Activated B cell treated with CpG ODN at 0.5 μM for 24 hours (primary cell): ENCODE measurements around the gene PRELID2. TPM values are rescaled to one million over a fixed set of nuclear protein-coding genes. Genes with fewer than 3 reads are reported as not detected.
A peak's percentile ranks its signal among the peaks of the same experiment; 100 is the strongest.

Experiments
- ATAC-seq: fragments of 200-7000 bp; cut with Tn5 transposase; one replicate; pipeline ENCODE4 v1.10.0; 2021; ENCODE audit warnings: low read depth, mild to moderate bottlenecking, moderate library complexity
- CTCF ChIA-PET: fragments of 350-600 bp; sonication (Branson Sonifier 250); formaldehyde crosslinking; loops from one replicate; lab custom pipeline; 2021; ENCODE audit warnings: antibody characterized with exemption; lab: Charles Lee
- POLR2A ChIA-PET: fragments of 350-600 bp; sonication (Branson Sonifier 250); formaldehyde crosslinking; loops from one replicate; lab custom pipeline; 2021; ENCODE audit warnings: antibody characterized with exemption; lab: Charles Lee
- DNase-seq: peaks from one replicate; pipeline ENCODE4 v3.0.0; 2022
- H3K27ac Mint-ChIP-seq: one replicate; pipeline ENCODE4 v1.8.0; 2020; ENCODE audit warnings: mixed read lengths
- H3K27me3 Mint-ChIP-seq: one replicate; pipeline ENCODE4 v1.8.0; 2021; ENCODE audit warnings: mixed read lengths
- H3K36me3 Mint-ChIP-seq: one replicate; pipeline ENCODE4 v1.8.0; 2021; ENCODE audit warnings: low read depth, mixed read lengths
- H3K4me1 Mint-ChIP-seq: one replicate; pipeline ENCODE4 v1.8.0; 2021; ENCODE audit warnings: mixed read lengths
- H3K4me3 Mint-ChIP-seq: one replicate; pipeline ENCODE4 v1.8.0; 2020; ENCODE audit warnings: mild to moderate bottlenecking, mixed read lengths
- H3K9me3 Mint-ChIP-seq: one replicate; pipeline ENCODE4 v1.8.0; 2020; ENCODE audit warnings: mixed read lengths
- CTCF ChIP-seq: fragments of 200-600 bp; IDR thresholded peaks from one replicate; pipeline ENCODE4 v1.8.0; 2022; ENCODE audit warnings: antibody characterized with exemption, mild to moderate bottlenecking
- intact Hi-C: fragments of 100-400 bp; cut with micrococcal nuclease; formaldehyde crosslinking; loops from one replicate; pipeline ENCODE4 v1.15.1; 2024
- total RNA-seq: library from RNA; stranded (reverse); gene quantifications from 2 replicates; pipeline ENCODE4 v1.2.3, GENCODE V29; 2022

The PRELID2 gene
- total RNA-seq, 1 donor from 2014 or later: 3.3 TPM

GRCh38 chr5:145856285-145856818 lies 21.2 kb upstream of the PRELID2 start:
- DNase-seq: no peak
- TF ChIP-seq CTCF: no peak
- Mint-ChIP-seq H3K9me3 (no peaks in the 10 kb centered on the region), H3K27me3 (peaks cover 9% of the 10 kb centered on the region), H3K4me1 (peaks cover 4% of the 10 kb centered on the region), H3K36me3 (no peaks in the 10 kb centered on the region), H3K4me3 (peak overlapping the region; percentile 65), H3K27ac (no peak overlapping the region)
- no peak for ATAC-seq
- ChIA-PET POLR2A (no interaction called here), CTCF (interaction anchor here (1.2 kb wide), 1 partner anchor 30 kb away, joined by 3 read pairs; no protein-coding TSS in a partner anchor)
- intact Hi-C loops: no loop called here

GRCh38 chr5:145855763-145856267 lies 20.7 kb upstream of the PRELID2 start:
- TF ChIP-seq CTCF: no peak
- ChIA-PET POLR2A (no interaction called here), CTCF (interaction anchor here (1.2 kb wide), 1 partner anchor 30 kb away, joined by 3 read pairs; no protein-coding TSS in a partner anchor)
- no peak for ATAC-seq
- no peak overlapping the region for H3K27ac Mint-ChIP-seq
- H3K36me3 Mint-ChIP-seq: no peaks in the 10 kb centered on the region
- intact Hi-C loops: no loop called here
- no peak for DNase-seq
- H3K27me3 Mint-ChIP-seq: peaks cover 9% of the 10 kb centered on the region
- H3K4me3 Mint-ChIP-seq: peak overlapping the region; percentile 65
- peaks cover 4% of the 10 kb centered on the region for H3K4me1 Mint-ChIP-seq
- no peaks in the 10 kb centered on the region for H3K9me3 Mint-ChIP-seq

- Mint-ChIP-seq H3K36me3 (no peaks in the 10 kb centered on the region), H3K27me3 (peaks cover 8% of the 10 kb centered on the region), H3K4me1 (peaks cover 4% of the 10 kb centered on the region), H3K9me3 (no peaks in the 10 kb centered on the region), H3K27ac (no peak overlapping the region), H3K4me3 (no peak overlapping the region)
- CTCF ChIA-PET: no interaction called here
- no peak for TF ChIP-seq CTCF
- POLR2A ChIA-PET: no interaction called here
- no peak for ATAC-seq
- no peak for DNase-seq
- intact Hi-C loops: no loop called here
These were observed 19.6 kb upstream of the PRELID2 start for GRCh38 chr5:145854651-145855258.

GRCh38 chr5:145853781-145854376 lies 18.7 kb upstream of the PRELID2 start:
- CTCF ChIA-PET: no interaction called here
- H3K27ac Mint-ChIP-seq: no peak overlapping the region
- H3K36me3 Mint-ChIP-seq: no peaks in the 10 kb centered on the region
- intact Hi-C loops: no loop called here
- POLR2A ChIA-PET: no interaction called here
- TF ChIP-seq CTCF: no peak
- DNase-seq: no peak
- H3K4me1 Mint-ChIP-seq: peaks cover 4% of the 10 kb centered on the region
- H3K9me3 Mint-ChIP-seq: no peaks in the 10 kb centered on the region
- peaks cover 8% of the 10 kb centered on the region for H3K27me3 Mint-ChIP-seq
- H3K4me3 Mint-ChIP-seq: no peak overlapping the region
- ATAC-seq: no peak

GRCh38 chr5:145852990-145853389 lies 17.8 kb upstream of the PRELID2 start:
- ATAC-seq (no peak), DNase-seq (no peak)
- intact Hi-C loops: no loop called here
- no peaks in the 10 kb centered on the region for H3K36me3 Mint-ChIP-seq
- ChIA-PET CTCF (no interaction called here), POLR2A (no interaction called here)
- H3K9me3 Mint-ChIP-seq: no peaks in the 10 kb centered on the region
- H3K27me3 Mint-ChIP-seq: peaks cover 8% of the 10 kb centered on the region
- no peak overlapping the region for H3K27ac Mint-ChIP-seq
- peaks cover 4% of the 10 kb centered on the region for H3K4me1 Mint-ChIP-seq
- H3K4me3 Mint-ChIP-seq: no peak overlapping the region
- TF ChIP-seq CTCF: no peak
